HepG2 (cell line): ENCODE measurements around the gene TMEM182. TPM values are rescaled to one million over a fixed set of nuclear protein-coding genes. Genes with fewer than 3 reads are reported as not detected.

ENCODE experiments used
- BRF2 ChIP-seq: sonication (generic); formaldehyde crosslinking; IDR thresholded peaks from 2 replicates; pipeline ENCODE4 v1.8.1; 2022; ENCODE audit warnings: mild to moderate bottlenecking, missing genetic modification reagents
- DMAP1 ChIP-seq: IDR thresholded peaks from 2 replicates; pipeline ENCODE4 v1.6.1; 2016
- ETV6 ChIP-seq: sonication (generic); formaldehyde crosslinking; conservative IDR thresholded peaks from 2 replicates; pipeline ENCODE4 v1.4.0; 2020; ENCODE audit warnings: missing genetic modification reagents
- HDAC1 ChIP-seq: sonication (generic); formaldehyde crosslinking; IDR thresholded peaks from 2 replicates; pipeline ENCODE4 v1.5.1; 2020; ENCODE audit warnings: mild to moderate bottlenecking, missing genetic modification reagents
- MTF2 ChIP-seq: sonication (generic); formaldehyde crosslinking; IDR thresholded peaks from 2 replicates; pipeline ENCODE4 v1.5.0; 2020; ENCODE audit warnings: missing genetic modification reagents, borderline replicate concordance
- SIX4 ChIP-seq: sonication (generic); formaldehyde crosslinking; IDR thresholded peaks from 2 replicates; pipeline ENCODE4 v1.4.0; 2020; ENCODE audit warnings: missing genetic modification reagents
- SRY ChIP-seq: sonication (generic); formaldehyde crosslinking; IDR thresholded peaks from 2 replicates; pipeline ENCODE4 v1.8.0; 2022; ENCODE audit warnings: mild to moderate bottlenecking, missing genetic modification reagents
- TAF15 ChIP-seq: fragments of 200-400 bp; formaldehyde crosslinking; IDR thresholded peaks from one replicate; pipeline ENCODE4 v1.6.1; 2018; ENCODE audit warnings: mild to moderate bottlenecking, low read depth, low read length; ENCODE audit not compliant: poor library complexity, severe bottlenecking
- TOE1 ChIP-seq: sonication (generic); formaldehyde crosslinking; IDR thresholded peaks from 2 replicates; pipeline ENCODE4 v1.4.0; 2020; ENCODE audit warnings: mild to moderate bottlenecking, missing genetic modification reagents
- YY1 ChIP-seq: IDR thresholded peaks from 2 replicates; pipeline ENCODE4 v1.6.1; 2011; ENCODE audit warnings: low read length, low read depth, moderate library complexity, mild to moderate bottlenecking; ENCODE audit not compliant: insufficient read depth, insufficient replicate concordance
- ZFY ChIP-seq: sonication (generic); formaldehyde crosslinking; IDR thresholded peaks from 2 replicates; pipeline ENCODE4 v1.4.0; 2020; ENCODE audit warnings: missing genetic modification reagents
- ZMAT3 ChIP-seq: sonication (generic); formaldehyde crosslinking; conservative IDR thresholded peaks from 2 replicates; pipeline ENCODE4 v1.7.0; 2021; ENCODE audit warnings: missing genetic modification reagents
- ZNF205 ChIP-seq: IDR thresholded peaks from 2 replicates; pipeline ENCODE4 v1.6.1; 2018; ENCODE audit warnings: missing biosample characterization, missing genetic modification reagents
- ZNF230 ChIP-seq: sonication (generic); formaldehyde crosslinking; IDR thresholded peaks from 2 replicates; pipeline ENCODE4 v1.4.0; 2020; ENCODE audit warnings: mild to moderate bottlenecking, missing genetic modification reagents
- ZNF441 ChIP-seq: sonication (generic); formaldehyde crosslinking; IDR thresholded peaks from 2 replicates; pipeline ENCODE4 v1.7.0; 2021; ENCODE audit warnings: missing genetic modification reagents, borderline replicate concordance
- polyA plus RNA-seq, 8 experiments: library from polyadenylated mRNA; depleted of rRNA in 3 of 8; stranded (reverse) in 7 of 8; unstranded in 1 of 8; fragments of >200 nt; fragmentation: Illumina TruSeq in 4 of 8; extraction: Trizol in 4 of 8; gene quantifications; 2 replicates each; pipeline versions ENCODE4 v1.2.1 to v1.2.3, GENCODE V29; 2011 to 2016; ENCODE audit warnings: low read depth in 4 of 8, missing spikeins in 1 of 8, mixed read lengths in 1 of 8; ENCODE audit not compliant: insufficient read depth in 1 of 8
- total RNA-seq, 5 experiments: library from RNA; depleted of rRNA; stranded (reverse); fragments of >200 nt; fragmentation: Illumina TruSeq; extraction: Trizol; gene quantifications; 2 replicates each; pipeline ENCODE4 v1.2.3, GENCODE V29; 2016; ENCODE audit warnings: low read depth in 1 of 5
- TF ChIP-seq, protein P1 (sequence below): sonication (generic); formaldehyde crosslinking; IDR thresholded peaks from 2 replicates; pipeline ENCODE4 v1.5.0; 2020; ENCODE audit warnings: missing genetic modification reagents, mild to moderate bottlenecking, borderline replicate concordance
- TF ChIP-seq, protein P2 (sequence below): sonication (generic); formaldehyde crosslinking; IDR thresholded peaks from 2 replicates; pipeline ENCODE4 v1.4.0; 2020; ENCODE audit warnings: missing genetic modification reagents
- TF ChIP-seq, protein P3 (sequence below): sonication (generic); formaldehyde crosslinking; IDR thresholded peaks from 2 replicates; pipeline ENCODE4 v1.8.1; 2023; ENCODE audit warnings: missing genetic modification reagents, mild to moderate bottlenecking, borderline replicate concordance
- TF ChIP-seq, protein P4 (sequence below): sonication (generic); formaldehyde crosslinking; IDR thresholded peaks from 2 replicates; pipeline ENCODE4 v1.4.0; 2020; ENCODE audit warnings: missing genetic modification reagents

The TMEM182 gene
- total and polyA plus RNA-seq, 2 of the 13 experiments (the other 11 are each of a cell fraction or from before 2014, with no cell fraction given): 8.7 to 8.9 TPM

DNA sequence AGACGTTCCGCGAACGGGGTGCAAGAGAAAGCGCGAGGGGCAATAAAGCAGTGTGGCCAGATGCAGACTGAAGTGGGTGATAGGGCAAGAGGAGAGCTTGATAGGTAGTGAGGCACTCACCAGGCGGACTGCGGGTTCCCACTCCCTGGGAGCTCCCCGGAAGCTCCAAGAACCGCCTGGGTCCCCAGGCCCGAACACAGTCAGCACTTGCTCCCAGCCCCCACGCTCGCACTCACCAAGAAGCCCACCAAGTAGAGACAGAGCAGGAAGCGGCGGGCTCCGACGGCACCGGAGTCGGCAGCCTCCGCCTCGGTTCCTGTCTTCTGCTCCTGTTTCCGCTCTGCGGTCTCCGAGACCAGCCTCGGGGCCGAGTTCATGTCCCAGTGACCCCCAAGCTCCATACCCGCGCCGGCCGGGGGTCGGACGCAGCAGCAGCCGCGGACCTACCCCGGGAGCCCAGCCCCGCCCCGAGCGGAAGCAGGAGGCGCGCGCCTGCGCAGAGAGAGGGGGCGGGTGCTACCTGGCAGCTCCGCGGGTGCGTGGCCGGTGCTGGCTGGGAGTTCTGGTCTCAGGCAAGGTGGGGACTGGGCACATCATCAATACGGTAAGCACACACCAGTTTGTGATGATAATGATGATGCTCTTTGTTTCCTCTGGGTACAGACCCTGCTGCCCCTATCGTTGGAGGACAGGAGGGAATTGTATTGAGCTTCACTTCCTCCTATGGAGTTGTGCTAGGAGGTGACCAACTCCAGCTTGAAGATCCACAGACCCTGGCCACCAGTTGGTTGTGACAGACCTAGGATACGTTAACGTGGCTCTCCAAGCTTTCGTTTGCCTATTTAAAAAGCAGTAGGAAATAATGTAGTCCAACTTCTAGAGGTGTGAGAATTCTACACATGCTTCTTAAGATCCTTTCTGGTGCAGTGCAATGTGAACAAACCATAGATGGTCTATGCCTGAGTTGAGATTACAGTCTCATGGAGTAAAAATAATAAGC lies 25.1 kb upstream of the TMEM182 start (continued):
- TF ChIP-seq BRF2 (CRISPR knock-in tag) (0 out of 2 replicates have a peak, but pooled peaks have one; percentile 23), MTF2 (CRISPR knock-in tag) (no peak), TAF15 (no peak), ZMAT3 (CRISPR knock-in tag) (peak; percentile 69; the same call in 1 of the 2 replicates), ZNF230 (CRISPR knock-in tag) (0 out of 2 replicates have a peak, but pooled peaks have one; percentile 63), ZFY (CRISPR knock-in tag) (peak; percentile 81), SRY (CRISPR knock-in tag) (peak; percentile 82; the same call in 1 of the 2 replicates), HDAC1 (CRISPR knock-in tag) (peak; percentile 85), ETV6 (CRISPR knock-in tag) (peak; percentile 76), YY1 (peak; percentile 48), DMAP1 (CRISPR knock-in tag) (peak; percentile 76), ZNF205 (CRISPR knock-in tag) (peak; percentile 78; the same call in 1 of the 2 replicates), TOE1 (CRISPR knock-in tag) (0 out of 2 replicates have a peak, but pooled peaks have one; percentile 55), ZNF441 (CRISPR knock-in tag) (peak; percentile 63; the same call in 1 of the 2 replicates), SIX4 (CRISPR knock-in tag) (peak; percentile 26; the same call in 1 of the 2 replicates)
- TF ChIP-seq, protein P1, sequence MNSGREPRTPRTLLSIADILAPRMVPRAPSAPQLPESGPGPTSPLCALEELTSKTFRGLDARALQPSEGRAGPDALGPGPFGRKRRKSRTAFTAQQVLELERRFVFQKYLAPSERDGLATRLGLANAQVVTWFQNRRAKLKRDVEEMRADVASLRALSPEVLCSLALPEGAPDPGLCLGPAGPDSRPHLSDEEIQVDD (CRISPR knock-in tag): peak; percentile 91
- TF ChIP-seq, protein P2, sequence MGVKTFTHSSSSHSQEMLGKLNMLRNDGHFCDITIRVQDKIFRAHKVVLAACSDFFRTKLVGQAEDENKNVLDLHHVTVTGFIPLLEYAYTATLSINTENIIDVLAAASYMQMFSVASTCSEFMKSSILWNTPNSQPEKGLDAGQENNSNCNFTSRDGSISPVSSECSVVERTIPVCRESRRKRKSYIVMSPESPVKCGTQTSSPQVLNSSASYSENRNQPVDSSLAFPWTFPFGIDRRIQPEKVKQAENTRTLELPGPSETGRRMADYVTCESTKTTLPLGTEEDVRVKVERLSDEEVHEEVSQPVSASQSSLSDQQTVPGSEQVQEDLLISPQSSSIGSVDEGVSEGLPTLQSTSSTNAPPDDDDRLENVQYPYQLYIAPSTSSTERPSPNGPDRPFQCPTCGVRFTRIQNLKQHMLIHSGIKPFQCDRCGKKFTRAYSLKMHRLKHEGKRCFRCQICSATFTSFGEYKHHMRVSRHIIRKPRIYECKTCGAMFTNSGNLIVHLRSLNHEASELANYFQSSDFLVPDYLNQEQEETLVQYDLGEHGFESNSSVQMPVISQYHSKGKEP (CRISPR knock-in tag): no peak
- TF ChIP-seq, protein P3, sequence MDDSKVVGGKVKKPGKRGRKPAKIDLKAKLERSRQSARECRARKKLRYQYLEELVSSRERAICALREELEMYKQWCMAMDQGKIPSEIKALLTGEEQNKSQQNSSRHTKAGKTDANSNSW (CRISPR knock-in tag): 0 out of 2 replicates have a peak, but pooled peaks have one; percentile 58
- TF ChIP-seq, protein P4, sequence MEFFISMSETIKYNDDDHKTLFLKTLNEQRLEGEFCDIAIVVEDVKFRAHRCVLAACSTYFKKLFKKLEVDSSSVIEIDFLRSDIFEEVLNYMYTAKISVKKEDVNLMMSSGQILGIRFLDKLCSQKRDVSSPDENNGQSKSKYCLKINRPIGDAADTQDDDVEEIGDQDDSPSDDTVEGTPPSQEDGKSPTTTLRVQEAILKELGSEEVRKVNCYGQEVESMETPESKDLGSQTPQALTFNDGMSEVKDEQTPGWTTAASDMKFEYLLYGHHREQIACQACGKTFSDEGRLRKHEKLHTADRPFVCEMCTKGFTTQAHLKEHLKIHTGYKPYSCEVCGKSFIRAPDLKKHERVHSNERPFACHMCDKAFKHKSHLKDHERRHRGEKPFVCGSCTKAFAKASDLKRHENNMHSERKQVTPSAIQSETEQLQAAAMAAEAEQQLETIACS: no peak; the same call in 1 of the 2 replicates
